A673 (cell line): ENCODE results near the gene FRRS1L. TPM values are rescaled to one million over a fixed set of nuclear protein-coding genes. Genes with fewer than 3 reads are reported as not detected.

Source experiments
- BruUV-seq: library from RNA; stranded (reverse); fragments of 400-500 nt; replicated peaks from 2 replicates; lab custom pipeline; 2021; lab: Mats Ljungman, UMichigan
- CTCF ChIA-PET: fragments of 300-600 bp; sonication (Branson Sonifier 250); formaldehyde crosslinking; loops from one replicate; lab custom pipeline; 2022; ENCODE audit warnings: antibody characterized with exemption; lab: Charles Lee
- POLR2A ChIA-PET: fragments of 300-600 bp; sonication (Branson Sonifier 250); formaldehyde crosslinking; loops from one replicate; lab custom pipeline; 2022; ENCODE audit warnings: antibody characterized with exemption; ENCODE audit not compliant: low non-redundant PET; lab: Charles Lee
- DNase-seq: peaks from one replicate; pipeline ENCODE4 v3.0.0-alpha.2; 2015; ENCODE audit warnings: low spot score
- H3K27ac ChIP-seq: fragments of 200-600 bp; sonication (generic); 2 replicates; pipeline ENCODE4 v1.5.1; 2016; ENCODE audit warnings: mixed run types, low read depth, mild to moderate bottlenecking, mixed read lengths, antibody characterized with exemption, low read length; ENCODE audit not compliant: poor library complexity, severe bottlenecking
- H3K27me3 ChIP-seq: fragments of 200-600 bp; sonication (generic); replicated peaks from 2 replicates; pipeline ENCODE4 v1.6.1; 2017; ENCODE audit warnings: mixed run types, low read depth, mild to moderate bottlenecking, mixed read lengths, antibody characterized with exemption, low read length; ENCODE audit not compliant: insufficient read depth, poor library complexity
- H3K36me3 ChIP-seq: fragments of 200-600 bp; sonication (generic); 2 replicates; pipeline ENCODE4 v1.6.1; 2016; ENCODE audit warnings: mixed run types, mild to moderate bottlenecking, mixed read lengths, antibody characterized with exemption, low read length; ENCODE audit not compliant: insufficient read depth, poor library complexity, severe bottlenecking
- H3K4me1 ChIP-seq: fragments of 200-600 bp; sonication (generic); 2 replicates; pipeline ENCODE4 v1.6.1; 2017; ENCODE audit warnings: mixed run types, mild to moderate bottlenecking, mixed read lengths, antibody characterized with exemption, low read length; ENCODE audit not compliant: insufficient read depth, poor library complexity, severe bottlenecking
- H3K4me3 ChIP-seq: fragments of 200-600 bp; sonication (generic); 2 replicates; pipeline ENCODE4 v1.5.1; 2016; ENCODE audit warnings: low read depth, mixed run types, mild to moderate bottlenecking, mixed read lengths, low read length; ENCODE audit not compliant: poor library complexity, severe bottlenecking
- H3K9me3 ChIP-seq: fragments of 200-600 bp; sonication (generic); 2 replicates; pipeline ENCODE4 v1.6.1; 2016; ENCODE audit warnings: mixed run types, low read depth, mild to moderate bottlenecking, mixed read lengths, antibody characterized with exemption, low read length; ENCODE audit not compliant: poor library complexity, severe bottlenecking
- CTCF ChIP-seq: fragments of 300-800, 200-600 bp; sonication (generic); conservative IDR thresholded peaks from 2 replicates; pipeline ENCODE4 v1.5.1; 2017; ENCODE audit warnings: low read depth, mild to moderate bottlenecking, antibody characterized with exemption, low read length, moderate library complexity, mixed read lengths
- EZH2 ChIP-seq: fragments of 200-600 bp; sonication (generic); IDR thresholded peaks from 2 replicates; pipeline ENCODE4 v1.6.1; 2017; ENCODE audit warnings: borderline replicate concordance, low read depth, mild to moderate bottlenecking, mixed read lengths, antibody characterized with exemption, low read length; ENCODE audit not compliant: poor library complexity, severe bottlenecking
- intact Hi-C: fragments of 100-400 bp; cut with micrococcal nuclease; formaldehyde crosslinking; loops from one replicate; pipeline ENCODE4 v1.10.0; 2022; ENCODE audit not compliant: unreplicated experiment
- total RNA-seq: library from RNA; stranded (reverse); gene quantifications from 2 replicates; pipeline ENCODE4 v1.2.3, GENCODE V29; 2021

Gene FRRS1L
- total RNA-seq, 1 experiment from 2014 or later = 0.41 TPM

GRCh38 chr9:109149722-109150121, 17.3 kb downstream of the FRRS1L start:
- TF ChIP-seq CTCF = no peak
- TF ChIP-seq EZH2 = no peak
- intact Hi-C loops = no loop called here
- ChIA-PET POLR2A (no interaction called here), CTCF (no interaction called here)
- H3K27me3 ChIP-seq = no peaks in the 10 kb centered on the region
- peaks cover 6% of the 10 kb centered on the region for H3K9me3 ChIP-seq
- no TSS peak for BruUV-seq
- no peaks in the 10 kb centered on the region for H3K36me3 ChIP-seq
- no peak for DNase-seq
- no peak overlapping the region for H3K27ac ChIP-seq
- no peak overlapping the region for H3K4me3 ChIP-seq
- H3K4me1 ChIP-seq = no peaks in the 10 kb centered on the region

- CTCF ChIA-PET = no interaction called here
- no TSS peak for BruUV-seq
- intact Hi-C loops = no loop called here
Observed at GRCh38 chr9:109149089-109149488, 18.0 kb downstream of the FRRS1L start.

GRCh38 chr9:109145051-109145450, 22.0 kb downstream of the FRRS1L start:
- no TSS peak for BruUV-seq
- H3K27ac ChIP-seq = no peak overlapping the region
- ChIA-PET CTCF (no interaction called here), POLR2A (no interaction called here)
- H3K27me3 ChIP-seq = no peaks in the 10 kb centered on the region
- TF ChIP-seq CTCF = no peak
- no peak for TF ChIP-seq EZH2
- no peaks in the 10 kb centered on the region for H3K36me3 ChIP-seq
- intact Hi-C loops = no loop called here
- DNase-seq = no peak
- no peak overlapping the region for H3K4me3 ChIP-seq
- H3K4me1 ChIP-seq = no peaks in the 10 kb centered on the region
- H3K9me3 ChIP-seq = no peaks in the 10 kb centered on the region

More at GRCh38 chr9:109149089-109149488, 18.0 kb downstream of the FRRS1L start:
- Histone ChIP-seq H3K4me3 (no peak overlapping the region), H3K9me3 (peaks cover 6% of the 10 kb centered on the region), H3K27me3 (no peaks in the 10 kb centered on the region), H3K36me3 (no peaks in the 10 kb centered on the region), H3K27ac (no peak overlapping the region), H3K4me1 (no peaks in the 10 kb centered on the region)
- TF ChIP-seq EZH2 = no peak
- TF ChIP-seq CTCF = no peak
- POLR2A ChIA-PET = no interaction called here
- DNase-seq = no peak
